Vagina (tissue), 2 donors: ENCODE measurements around the gene ANO7.

Experiments used
- POLR2A ChIP-seq, 2 donors: fragments of 450-650 bp; IDR thresholded peaks; one replicate each; pipeline ENCODE4 v1.6.1; 2017; ENCODE audit warnings: antibody characterized with exemption in 2 of 2, mild to moderate bottlenecking in 2 of 2, moderate library complexity in 2 of 2
- POLR2AphosphoS5 ChIP-seq, 2 donors: sonication (generic); formaldehyde crosslinking; IDR thresholded peaks; one replicate each; pipeline ENCODE4 v1.9.0; 2017; ENCODE audit warnings: antibody characterized with exemption in 2 of 2, mild to moderate bottlenecking in 2 of 2, low read depth in 1 of 2; ENCODE audit not compliant: insufficient read depth in 1 of 2
- TF ChIP-seq, protein P1 (sequence below), 3 experiments: fragments of 450-650 bp in 2 of 3; fragments of 200-600 bp in 1 of 3; sonication (generic) in 1 of 3; IDR thresholded peaks; one replicate each; pipeline ENCODE4 v1.5.1; 2017 to 2019; ENCODE audit warnings: antibody characterized with exemption in 3 of 3, mild to moderate bottlenecking in 2 of 3, moderate library complexity in 2 of 3

DNA sequence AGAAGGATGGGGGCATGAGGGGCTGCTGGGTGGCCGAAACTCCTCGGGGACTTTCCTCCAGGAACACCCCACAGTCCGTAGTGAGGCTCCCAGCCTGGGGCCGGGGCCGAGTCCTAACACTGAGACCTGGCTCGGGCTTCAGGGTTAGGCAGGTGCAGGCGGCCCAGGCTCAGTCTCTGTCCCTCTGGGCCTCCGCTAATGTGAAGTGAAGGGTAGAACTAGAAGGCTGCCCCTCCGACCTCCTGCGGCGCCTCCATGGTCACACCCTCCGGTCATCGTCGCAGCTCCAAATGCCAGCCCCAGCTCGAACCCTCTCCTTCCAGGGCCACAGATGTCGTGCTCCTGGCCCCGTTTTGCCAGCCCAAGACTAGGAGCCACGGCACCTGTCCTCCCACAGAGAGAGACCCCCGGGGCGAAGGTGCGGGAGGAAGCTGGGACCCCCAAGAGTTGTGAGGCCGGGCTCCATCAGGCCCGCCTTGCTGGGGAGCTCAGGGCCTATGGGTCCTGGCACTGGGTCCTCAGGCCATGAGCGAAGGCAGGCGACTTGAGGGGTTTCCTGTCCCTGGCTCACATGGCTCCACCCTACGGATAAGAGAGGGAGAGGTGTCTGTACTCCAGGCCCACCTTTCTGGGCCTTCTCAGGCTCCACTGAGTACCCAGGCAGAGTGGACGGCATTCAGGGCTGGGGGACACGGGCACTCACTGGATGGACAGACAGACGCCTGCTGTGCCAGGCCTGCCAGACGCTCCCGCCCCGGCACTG is 797 bp downstream of the ANO7 start:
- TF ChIP-seq, protein P1, sequence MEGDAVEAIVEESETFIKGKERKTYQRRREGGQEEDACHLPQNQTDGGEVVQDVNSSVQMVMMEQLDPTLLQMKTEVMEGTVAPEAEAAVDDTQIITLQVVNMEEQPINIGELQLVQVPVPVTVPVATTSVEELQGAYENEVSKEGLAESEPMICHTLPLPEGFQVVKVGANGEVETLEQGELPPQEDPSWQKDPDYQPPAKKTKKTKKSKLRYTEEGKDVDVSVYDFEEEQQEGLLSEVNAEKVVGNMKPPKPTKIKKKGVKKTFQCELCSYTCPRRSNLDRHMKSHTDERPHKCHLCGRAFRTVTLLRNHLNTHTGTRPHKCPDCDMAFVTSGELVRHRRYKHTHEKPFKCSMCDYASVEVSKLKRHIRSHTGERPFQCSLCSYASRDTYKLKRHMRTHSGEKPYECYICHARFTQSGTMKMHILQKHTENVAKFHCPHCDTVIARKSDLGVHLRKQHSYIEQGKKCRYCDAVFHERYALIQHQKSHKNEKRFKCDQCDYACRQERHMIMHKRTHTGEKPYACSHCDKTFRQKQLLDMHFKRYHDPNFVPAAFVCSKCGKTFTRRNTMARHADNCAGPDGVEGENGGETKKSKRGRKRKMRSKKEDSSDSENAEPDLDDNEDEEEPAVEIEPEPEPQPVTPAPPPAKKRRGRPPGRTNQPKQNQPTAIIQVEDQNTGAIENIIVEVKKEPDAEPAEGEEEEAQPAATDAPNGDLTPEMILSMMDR (IDR thresholded peaks at IDR 0.05): no peak
- TF ChIP-seq POLR2AphosphoS5 (IDR thresholded peaks at IDR 0.05; ENCODE audit: insufficient read depth in 1 of 2, low read depth in 1 of 2) (no peak), POLR2A (IDR thresholded peaks at IDR 0.05) (no peak)
